HG03175 (cell line): ENCODE measurements around the gene BAIAP2L2.

Experiments used
- ATAC-seq: cut with Tn5 transposase; IDR thresholded peaks from one replicate; pipeline ENCODE4 v1.9.1; 2021; ENCODE audit warnings: mild to moderate bottlenecking, moderate library complexity; ENCODE audit not compliant: unreplicated experiment

Gene BAIAP2L2

GRCh38 chr22:38108561-38109319 is 1.7 kb downstream of the BAIAP2L2 start:
- no peak for ATAC-seq

GRCh38 chr22:38107692-38108515 is 2.6 kb downstream of the BAIAP2L2 start:
- no peak for ATAC-seq

GRCh38 chr22:38106814-38107578 is 3.5 kb downstream of the BAIAP2L2 start:
- ATAC-seq = no peak

GRCh38 chr22:38104084-38104483 is 6.4 kb downstream of the BAIAP2L2 start:
- no peak for ATAC-seq

GRCh38 chr22:38103641-38104040 is 6.8 kb downstream of the BAIAP2L2 start:
- no peak for ATAC-seq

- ATAC-seq = no peak
Observed at GRCh38 chr22:38098410-38099249, 11.9 kb downstream of the BAIAP2L2 start.

GRCh38 chr22:38097557-38098409 is 12.7 kb downstream of the BAIAP2L2 start:
- no peak for ATAC-seq

- no peak for ATAC-seq
Observed at GRCh38 chr22:38097058-38097457, 13.4 kb downstream of the BAIAP2L2 start.

GRCh38 chr22:38089474-38089851 is 21.0 kb downstream of the BAIAP2L2 start:
- ATAC-seq = no peak

GRCh38 chr22:38088629-38089473 is 21.6 kb downstream of the BAIAP2L2 start:
- no peak for ATAC-seq

- ATAC-seq = no peak
Observed at GRCh38 chr22:38087855-38088254, 22.6 kb downstream of the BAIAP2L2 start.

- no peak for ATAC-seq
Observed at GRCh38 chr22:38086942-38087341, 23.5 kb downstream of the BAIAP2L2 start.

GRCh38 chr22:38086001-38086845 is 24.3 kb downstream of the BAIAP2L2 start:
- no peak for ATAC-seq

- no peak for ATAC-seq
Observed at GRCh38 chr22:38085501-38085900, 25.0 kb downstream of the BAIAP2L2 start.

- ATAC-seq = no peak
Observed at GRCh38 chr22:38085056-38085455, 25.4 kb downstream of the BAIAP2L2 start.

GRCh38 chr22:38083931-38084631 is 26.4 kb downstream of the BAIAP2L2 start, which contains the start of gene SLC16A8:
Gene SLC16A8 (minus strand): TSS chr22:38084184. CDS start chr22:38082873, 1,311 bp downstream.
- ATAC-seq = no peak
